GM19467 (cell line): Measurements from ENCODE around the gene UBE2N.
"Not testable (repeated sequence)": the region's sequence is repeated elsewhere in the genome, so short reads cannot be mapped to it uniquely, and the experiment has no call there.

ENCODE experiments used
- ATAC-seq: cut with Tn5 transposase; IDR thresholded peaks from one replicate; pipeline ENCODE4 v1.9.1; 2021; ENCODE audit warnings: mild to moderate bottlenecking, moderate library complexity; ENCODE audit not compliant: unreplicated experiment

UBE2N gene

DNA sequence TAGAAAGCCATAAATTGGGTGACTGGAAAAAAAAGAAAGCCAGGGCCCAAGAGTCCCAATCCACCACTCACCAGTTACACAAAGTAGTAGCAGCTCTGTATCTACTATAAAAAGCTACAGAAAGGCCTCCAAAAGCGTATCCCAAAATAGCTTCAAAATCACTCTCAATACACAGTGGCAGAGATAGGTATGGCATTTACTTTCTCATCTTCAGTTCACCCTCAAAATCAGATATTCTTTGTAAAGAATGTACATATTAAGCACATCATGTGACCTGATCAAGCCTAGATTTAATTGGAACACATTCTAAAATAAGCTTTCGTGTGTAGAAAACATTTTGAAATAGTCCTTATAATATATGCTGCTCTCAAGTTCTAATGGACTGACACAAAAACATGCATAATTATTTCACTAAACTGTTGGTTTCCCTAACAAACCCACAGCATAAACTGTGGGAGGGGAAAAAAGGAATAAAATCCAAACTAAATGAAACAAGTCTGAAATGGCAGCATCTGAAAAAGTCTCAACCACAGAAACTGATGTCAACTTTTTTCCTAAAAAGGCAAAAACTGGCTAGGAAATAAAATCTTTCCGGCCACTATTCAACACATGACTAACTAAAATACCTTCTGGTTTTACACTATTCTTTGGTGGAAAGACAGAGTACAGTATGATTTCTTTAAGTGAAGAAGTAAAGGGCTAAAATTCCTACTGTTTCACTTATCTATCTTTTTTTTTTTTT is 25.9 kb downstream of the UBE2N start:
- no peak for ATAC-seq

DNA sequence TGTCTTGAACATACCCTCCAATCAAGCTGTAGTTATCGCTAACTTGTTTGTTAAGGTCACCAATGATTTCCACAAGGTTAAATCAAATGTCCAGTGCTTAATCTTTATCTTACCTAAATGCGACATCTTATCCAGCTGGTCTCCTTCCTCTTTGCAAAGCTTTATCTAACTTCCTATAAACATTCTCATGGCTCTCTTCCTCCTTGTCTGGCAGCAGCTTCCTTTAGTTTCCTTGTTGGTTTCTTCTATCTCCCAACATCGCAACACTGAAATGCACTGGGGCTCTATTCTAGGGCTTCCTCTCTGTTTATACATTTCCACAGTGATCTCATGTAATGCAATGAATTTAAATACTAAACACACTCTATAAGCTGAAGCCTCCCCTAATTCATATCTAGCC is 28.7 kb downstream of the UBE2N start:
- no peak for ATAC-seq

DNA sequence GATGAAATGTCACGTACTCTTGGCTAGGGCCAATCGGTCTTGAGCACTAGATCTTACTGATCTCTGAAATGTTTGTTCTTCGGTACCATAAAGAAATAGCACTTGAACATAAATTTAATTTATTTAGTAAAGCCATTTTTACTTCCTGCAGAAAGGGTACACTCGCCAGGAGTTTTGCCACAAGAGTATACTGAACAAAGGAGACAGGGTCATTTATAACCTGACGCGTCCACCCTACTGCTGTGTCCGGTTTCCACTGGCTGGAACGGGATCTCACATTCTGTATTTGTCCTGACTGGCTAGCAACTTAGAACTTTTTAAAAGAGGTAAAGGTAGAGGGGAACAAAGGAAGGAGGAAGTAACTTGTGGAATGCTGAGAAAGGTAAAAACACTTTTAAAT is 29.4 kb downstream of the UBE2N start:
- not testable (repeated sequence) for ATAC-seq

DNA sequence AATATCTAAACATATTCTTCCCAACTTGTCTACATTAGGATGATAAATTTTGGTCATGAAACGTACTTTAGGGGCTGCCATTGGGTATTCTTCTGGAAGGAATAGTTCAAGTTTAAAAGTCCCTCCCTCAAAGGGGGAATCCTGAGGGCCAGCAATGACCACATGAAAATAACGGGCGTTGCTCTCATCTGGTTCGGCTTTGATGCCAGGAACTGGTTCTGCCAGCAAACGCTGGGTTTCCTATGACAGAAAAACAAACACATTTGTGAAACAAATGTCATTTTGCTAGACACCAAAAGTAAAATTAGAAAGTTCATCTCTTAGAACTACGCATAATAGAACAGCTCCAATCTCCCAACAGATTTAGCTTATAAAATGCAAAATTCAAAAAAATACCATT is 30.7 kb downstream of the UBE2N start:
- not testable (repeated sequence) for ATAC-seq

DNA sequence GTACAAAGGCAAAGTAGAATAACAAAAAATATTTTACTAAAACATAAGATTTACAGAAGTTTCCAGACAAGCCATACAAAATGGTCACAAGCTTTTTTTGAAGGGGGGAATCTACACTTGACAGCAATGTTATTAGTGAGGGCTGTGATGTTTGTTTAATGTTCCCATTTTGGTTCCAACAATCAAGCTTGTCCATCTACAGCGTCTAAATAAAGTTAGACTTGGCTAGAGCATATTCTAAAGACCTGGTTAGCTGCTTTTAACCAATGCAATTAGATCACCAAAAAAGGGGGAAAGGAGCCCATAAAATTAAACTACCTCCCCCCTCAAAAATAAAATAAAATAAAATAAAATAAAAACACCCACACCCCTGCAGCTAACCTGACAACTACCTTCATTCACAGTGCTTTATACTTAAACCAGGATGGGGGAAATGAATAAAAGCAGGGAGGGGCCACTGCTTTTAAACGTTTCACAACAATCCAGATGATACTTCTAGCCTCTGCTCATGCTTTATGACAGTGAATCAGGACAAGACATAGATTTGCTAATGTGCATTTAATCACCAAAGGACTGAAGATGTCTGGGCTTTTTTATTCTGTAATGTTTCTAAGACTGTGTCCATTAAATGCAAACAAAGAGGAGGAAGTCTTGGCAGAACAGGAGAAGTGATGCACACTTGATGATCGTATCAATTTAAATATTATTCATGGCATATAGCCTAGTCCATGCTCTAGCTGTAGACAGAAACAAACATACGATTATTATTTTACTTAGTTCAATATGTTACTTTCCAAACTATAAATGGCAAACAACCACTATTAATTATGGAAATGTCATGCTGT is 32.2 kb downstream of the UBE2N start:
- not testable (repeated sequence) for ATAC-seq

DNA sequence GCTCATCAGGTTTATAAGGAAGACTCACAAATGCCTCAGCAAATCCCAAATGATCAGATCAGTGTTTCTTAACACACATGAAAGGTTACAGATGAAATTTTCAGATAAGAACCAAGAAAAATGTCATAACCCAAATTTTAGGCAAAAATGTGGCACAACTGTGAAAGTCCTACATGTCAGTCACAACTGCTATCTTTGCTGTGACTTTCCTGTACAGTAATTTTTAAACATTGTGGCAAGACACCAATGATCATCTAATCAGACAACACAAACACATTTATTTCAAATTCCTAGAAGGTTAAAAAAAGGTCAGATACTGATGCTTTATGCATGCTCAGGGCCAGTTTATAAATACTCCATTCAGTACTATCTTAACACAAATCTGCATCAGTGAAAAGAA is 32.9 kb downstream of the UBE2N start:
- ATAC-seq = no peak

DNA sequence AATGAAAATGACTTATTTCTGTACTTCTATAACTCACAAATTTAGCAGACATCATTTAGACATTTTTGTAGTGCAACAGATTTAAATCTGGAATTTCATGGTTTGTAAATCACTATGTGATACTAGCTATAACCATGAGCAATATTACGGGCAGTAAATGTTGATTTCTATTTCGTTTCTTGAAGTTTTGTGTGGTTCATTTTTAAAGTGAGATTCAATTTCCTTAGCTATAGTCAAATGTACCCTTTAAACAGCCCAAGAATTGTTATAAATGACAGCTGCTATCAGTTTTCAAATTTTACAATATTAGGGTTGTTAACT is 33.8 kb downstream of the UBE2N start:
- ATAC-seq = no peak

DNA sequence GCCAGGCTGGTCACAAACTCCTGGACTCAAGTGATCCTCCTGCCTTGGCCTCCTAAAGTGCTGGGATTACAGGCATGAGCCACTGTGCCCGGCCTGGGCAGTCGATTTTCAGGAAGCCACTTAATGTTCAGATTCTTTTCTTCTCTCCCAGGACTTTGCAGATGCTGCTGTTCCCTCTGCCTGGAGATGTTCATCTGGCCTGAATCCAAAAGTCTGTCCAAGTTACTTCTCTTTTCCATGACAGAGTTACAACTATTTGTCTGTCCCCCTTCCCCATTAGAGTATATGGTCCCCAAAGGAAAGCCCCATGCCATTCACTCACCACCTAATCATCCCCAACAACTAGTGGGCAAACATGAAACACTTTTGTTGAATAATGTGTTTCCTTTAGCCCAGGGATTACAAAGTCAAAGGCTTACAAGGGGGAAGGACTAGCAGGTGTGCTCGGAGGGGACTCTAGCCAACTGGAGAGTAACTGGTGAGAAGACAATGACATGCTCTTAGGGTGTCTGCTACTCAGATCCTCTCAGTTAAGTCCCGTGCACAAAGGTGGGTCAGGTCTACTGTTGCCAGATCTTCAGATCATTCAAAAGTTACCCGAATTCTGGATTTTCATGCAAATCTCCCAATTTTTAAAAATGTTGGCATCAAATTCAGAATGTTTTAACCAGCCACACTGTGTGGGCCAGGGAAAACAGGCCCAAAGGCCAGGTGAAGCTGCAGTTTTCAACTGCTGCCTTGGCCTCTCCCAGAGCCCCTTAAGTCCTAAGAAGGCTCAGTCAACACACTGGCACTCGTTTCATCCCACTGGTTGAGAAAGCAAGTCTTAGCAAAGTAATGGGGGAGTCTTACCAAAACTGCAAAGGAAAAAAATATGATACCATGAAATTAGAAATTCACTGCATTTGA is 34.4 kb downstream of the UBE2N start:
- ATAC-seq = no peak

DNA sequence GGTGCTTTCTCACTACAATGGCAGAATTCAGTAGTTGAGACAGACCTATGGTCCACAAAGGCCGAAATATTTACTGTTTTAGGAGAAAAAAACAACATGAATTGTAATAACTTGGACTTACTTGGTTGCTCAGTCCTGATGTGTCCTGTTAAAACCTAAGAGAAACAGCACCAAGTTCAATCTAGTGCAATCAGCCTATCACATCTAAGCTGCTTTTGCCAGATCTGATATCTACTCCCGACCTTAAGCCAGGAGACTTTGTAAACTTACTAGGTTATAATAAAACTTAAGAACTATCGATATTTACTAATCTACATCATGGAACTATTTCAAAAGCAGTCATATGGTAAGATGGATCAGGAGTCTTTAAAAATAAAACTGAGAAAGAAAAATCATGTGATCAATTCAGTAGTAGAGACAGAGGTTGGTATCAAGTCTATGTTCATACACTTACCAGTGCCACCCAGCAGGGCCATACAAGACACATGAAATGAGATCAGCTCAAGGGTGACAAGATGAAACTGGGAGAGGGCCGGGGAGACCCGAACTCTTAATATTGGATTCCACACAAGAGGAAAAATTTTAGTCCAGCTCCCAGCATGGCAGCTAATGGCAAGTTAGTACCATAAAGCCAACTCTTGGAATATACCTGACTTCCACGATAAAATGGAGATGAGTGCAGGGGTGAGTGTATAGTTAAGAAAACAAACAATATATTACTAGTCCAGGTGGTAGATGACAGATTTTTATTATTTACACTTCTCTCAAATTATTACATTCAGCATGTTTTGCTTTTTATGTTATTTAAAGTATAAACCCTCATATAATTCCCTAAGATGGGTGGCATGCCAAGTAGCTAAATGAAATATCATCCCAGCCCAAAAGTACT is 36.5 kb downstream of the UBE2N start:
- ATAC-seq = no peak

DNA sequence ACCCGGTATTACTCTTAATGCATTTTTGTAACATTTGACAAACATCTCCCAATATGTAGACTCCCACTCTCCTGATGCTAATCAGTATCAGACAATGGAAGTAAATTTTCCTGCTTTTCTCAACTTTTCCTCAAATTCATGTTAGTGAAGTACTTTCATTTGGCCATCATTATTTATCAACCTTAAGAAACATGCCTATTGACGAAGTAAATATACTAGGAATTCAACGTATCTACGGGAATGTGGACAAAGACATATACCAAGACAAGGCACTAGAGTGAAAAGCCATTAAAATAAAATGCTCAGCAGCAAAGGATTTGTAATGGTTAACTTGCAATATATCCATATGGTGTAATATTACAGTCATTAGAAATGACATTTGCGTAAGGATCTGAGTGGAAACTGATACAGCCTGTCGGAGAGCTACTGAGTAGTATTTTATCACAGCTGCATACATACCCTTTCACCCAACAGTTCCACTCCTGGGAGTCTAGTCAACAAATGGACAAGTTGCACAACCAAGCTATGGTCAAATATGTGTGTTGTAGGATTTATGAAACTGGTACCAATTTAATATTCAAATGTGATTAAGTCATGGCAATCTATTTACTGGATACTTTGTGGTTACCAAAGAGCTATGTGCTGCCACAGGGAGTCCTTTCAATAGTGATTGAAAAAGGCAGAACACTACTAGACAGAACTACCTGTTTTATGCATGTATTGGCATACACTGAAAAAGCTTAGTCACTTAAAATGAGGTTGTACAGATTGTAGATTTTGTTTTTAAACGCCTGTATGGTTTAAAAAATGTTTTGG is 37.6 kb downstream of the UBE2N start:
- ATAC-seq = no peak

DNA sequence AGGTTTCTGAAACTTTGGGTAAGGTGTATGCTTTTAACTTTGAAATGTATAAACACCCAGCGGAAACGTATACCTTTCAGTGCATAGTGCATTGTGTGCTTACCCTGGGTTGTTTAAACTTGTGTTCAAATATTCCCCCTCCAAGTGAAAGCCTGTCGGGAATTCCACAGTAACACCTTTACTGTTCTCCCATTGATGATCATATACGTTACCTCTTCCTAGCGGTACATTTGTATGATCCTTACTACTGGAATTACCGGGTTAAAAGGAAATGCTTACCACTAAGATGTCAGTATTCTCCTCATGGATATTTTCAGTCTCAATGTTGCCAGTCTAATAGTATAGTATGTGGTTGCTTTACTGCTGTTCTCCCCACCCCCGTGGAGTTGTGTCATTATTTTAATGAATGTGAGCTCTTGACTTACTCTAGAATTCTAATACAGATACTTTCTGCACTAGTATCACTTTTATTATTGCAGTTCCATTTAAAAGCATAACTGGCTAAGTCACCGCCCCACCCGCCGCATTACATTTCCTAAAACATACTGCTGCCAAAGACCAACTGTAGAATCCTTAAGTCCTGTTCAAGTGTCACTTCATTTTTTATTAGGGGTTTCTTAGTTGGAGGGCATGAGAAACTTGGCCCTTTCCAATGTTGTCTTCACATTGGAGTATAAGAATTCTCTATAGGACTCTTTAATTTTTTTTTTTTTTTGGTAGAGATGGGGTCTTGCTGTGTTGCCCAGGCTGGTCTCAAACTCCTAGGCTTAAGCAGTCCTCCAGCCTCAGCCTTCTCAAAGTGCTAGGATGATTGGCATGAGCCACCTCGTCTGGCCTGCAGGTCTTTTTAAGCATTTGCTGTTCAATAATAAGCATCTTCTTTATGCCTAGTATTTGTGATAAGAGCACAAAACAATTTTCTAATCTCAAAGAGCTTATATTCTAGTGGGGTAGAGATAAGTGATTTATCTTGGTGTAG is 39.1 kb downstream of the UBE2N start:
- no peak for ATAC-seq

DNA sequence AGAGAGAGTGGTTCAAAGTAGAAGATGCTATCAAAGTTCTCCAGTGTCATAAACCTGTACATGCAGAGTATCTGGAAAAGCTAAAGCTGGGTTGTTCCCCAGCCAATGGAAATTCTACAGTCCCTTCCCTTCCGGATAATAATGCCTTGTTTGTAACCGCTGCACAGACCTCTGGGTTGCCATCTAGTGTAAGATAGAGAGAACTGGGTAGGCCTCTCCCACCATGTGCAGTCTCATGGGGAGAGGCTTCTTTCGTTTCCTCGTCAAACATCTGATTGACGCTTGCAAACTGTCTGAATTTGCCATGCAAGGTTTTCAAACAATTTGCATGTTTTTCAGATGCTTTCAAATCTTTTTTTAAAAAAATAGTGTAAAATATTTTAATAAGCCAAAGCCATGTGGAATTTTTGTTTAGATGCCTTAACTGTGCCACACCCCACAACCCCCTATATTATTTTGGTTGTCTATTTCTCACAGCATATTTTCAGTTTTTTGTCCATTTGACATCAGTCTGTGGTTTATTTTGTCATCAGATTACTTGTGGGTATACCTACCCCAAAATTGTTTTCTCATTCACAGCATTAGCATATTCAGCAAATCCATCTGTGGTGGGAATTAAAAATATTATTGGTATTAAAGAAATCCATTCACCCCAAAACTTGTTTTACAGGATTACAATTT is 42.4 kb downstream of the UBE2N start:
- ATAC-seq = peak; percentile 80

DNA sequence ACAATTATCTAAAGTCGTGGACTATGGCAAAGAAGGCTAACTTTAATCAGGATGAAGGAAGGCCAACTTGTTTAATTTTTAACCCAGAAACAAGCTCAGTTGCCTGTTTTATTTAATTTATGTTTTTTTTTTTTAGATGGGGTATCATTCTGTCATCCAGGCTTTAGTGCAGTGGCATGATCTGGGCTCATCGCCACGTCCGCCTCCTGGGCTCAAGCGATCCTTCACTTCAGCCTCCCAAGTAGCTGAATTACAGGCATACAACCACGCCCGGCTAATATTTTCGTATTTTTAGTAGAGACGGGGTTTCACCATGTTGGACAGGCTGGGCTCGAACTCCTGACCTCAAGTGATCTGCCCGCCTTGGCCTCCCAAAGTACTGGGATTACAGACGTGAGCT is 44.3 kb downstream of the UBE2N start:
- ATAC-seq = no peak

DNA sequence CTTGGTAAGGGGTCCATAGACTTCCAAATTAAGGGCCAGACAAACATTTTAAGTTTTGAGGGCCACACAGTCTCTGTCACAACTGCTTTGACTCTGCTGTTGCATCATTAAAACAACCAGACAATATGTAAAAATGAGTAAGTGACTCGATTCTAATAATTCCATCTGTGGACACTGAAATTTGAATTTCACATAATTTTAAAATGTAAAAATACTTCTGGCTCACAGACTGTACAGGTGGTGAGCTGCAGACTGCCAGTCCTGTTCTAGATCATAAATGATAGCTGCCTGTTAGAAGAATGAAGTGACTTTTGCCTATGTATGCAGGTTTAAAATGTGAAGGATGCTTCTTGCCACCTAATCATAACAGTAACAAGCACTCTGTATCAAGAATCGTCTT is 48.3 kb downstream of the UBE2N start:
- no peak for ATAC-seq

DNA sequence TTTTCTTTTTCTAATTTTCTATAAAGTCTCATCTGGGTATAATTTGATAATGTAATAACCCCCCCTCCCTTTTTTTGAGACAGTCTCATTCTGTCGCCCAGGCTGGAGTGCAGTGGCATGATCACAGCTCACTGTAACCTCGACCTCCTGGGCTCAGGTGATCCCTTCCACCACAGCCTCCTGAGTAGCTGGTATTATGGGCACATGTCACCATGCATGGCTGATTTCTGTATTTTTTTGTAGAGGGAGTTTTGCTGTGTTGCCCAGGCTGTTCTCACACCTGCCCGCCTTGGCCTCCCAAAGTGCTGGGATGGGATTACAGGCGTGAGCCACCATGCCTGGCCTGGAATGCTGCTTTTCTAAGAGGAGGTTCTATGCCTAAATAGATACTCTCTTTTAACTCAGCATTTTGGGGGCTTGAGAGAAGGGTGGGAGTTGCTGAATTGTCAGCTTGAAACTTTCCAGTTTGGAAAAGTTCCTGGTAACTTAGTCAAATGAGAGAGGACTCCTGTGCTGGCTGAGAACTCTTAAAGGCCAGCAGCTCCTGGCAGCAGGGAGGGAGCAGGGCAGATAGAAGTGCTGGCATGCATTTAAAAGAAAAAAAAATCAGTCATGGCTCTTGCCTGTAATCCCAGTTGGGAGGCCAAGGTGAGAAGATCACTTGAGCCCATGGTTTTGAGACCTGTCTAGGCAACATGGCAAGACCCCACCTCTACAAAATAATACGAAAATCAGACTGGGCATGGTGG is 51.0 kb downstream of the UBE2N start:
- no peak for ATAC-seq

DNA sequence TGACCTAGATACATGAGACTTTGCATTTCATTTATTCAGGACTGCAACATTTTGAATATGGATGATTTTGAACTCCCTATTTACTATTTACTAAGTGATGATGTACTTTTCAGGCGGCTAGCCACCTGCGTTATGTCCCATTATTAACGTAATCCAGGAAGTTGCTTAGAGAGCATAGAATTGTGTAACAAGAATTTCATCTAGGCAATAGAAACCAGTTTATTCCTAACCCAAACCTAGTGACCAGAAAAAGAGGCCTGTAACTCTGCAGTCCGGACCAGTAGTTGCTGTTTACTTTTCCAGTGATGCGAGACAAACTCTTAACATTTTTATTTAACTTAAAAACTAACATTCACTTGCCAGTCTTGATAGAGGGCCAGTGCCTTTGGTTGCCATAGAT is 51.7 kb downstream of the UBE2N start:
- no peak for ATAC-seq

DNA sequence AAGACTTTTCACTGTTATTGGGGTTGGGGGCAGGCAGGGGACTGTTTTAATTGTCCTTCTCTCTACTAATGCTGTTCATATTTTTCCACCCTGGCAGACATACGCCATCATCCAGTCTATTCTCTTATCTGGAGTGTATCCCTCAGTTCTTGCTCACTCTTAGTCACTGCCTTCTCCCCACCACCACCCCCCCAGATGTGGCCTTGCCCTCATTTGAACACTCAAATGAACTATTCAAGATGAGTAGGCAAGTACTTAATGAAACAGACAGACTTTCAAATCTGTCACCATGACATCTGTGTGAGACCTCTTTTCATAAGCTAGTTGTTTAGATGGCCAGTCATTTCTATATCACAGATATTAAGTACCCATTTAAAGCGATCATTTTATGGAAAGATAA is 54.0 kb downstream of the UBE2N start:
- ATAC-seq = no peak
